Measurements from ENCODE around the gene VOPP1. TPM values are rescaled to one million over a fixed set of nuclear protein-coding genes. Genes with fewer than 3 reads are reported as not detected.

VOPP1 gene
- total and polyA plus RNA-seq, 2 donors (not counting 3 experiments of a cell fraction or from before 2014, with no cell fraction given): 85.6 to 154 TPM

- no peaks in the 10 kb centered on the region for H4K20me1 ChIP-seq (replicated peaks; ENCODE audit: control insufficient read depth, extremely low read depth, insufficient read depth, low read length)
- no peaks in the 10 kb centered on the region for H3K9me1 ChIP-seq (replicated peaks; ENCODE audit: control insufficient read depth, extremely low read depth, insufficient read depth, low read length)
- H3K4me3 ChIP-seq (replicated peaks in 1 of 3; ENCODE audit: insufficient read depth in 1 of 3, low read depth in 1 of 3, low read length in 3 of 3): no peak overlapping the region
- H3K79me2 ChIP-seq (ENCODE audit: control insufficient read depth, insufficient read depth, low read length): peaks cover 14% of the 10 kb centered on the region
- H3K27ac ChIP-seq (ENCODE audit: insufficient read depth, low read depth, low read length): no peak overlapping the region
- POLR2A ChIA-PET: no interaction called here
- peaks cover 10 to 22% of the 10 kb centered on the region in 2 experiments for H3K36me3 ChIP-seq (ENCODE audit: control insufficient read depth in 2 of 2, extremely low read depth in 1 of 2, insufficient read depth in 2 of 2, low read length in 2 of 2)
- DNase-seq (ENCODE audit: low read depth, low spot score) (no peak), FAIRE-seq (no peak)
- H3K4me1 ChIP-seq (ENCODE audit: control insufficient read depth, extremely low read depth, insufficient read depth, low read length): peaks cover 4% of the 10 kb centered on the region
- no peak overlapping the region for H3K9ac ChIP-seq (replicated peaks; ENCODE audit: extremely low read depth, insufficient read depth, low read length)
- no TSS peak for BruUV-seq (replicated peaks)
- no peaks in the 10 kb centered on the region for H3K27me3 ChIP-seq (ENCODE audit: control insufficient read depth in 2 of 2, insufficient read depth in 2 of 2, low read length in 2 of 2)
- TF ChIP-seq MYC (IDR thresholded peaks at IDR 0.05; ENCODE audit: low read depth, low read length) (no peak), POLR2AphosphoS5 (IDR thresholded peaks at IDR 0.05; ENCODE audit: insufficient read depth, low read depth, low read length) (no peak), GATA2 (IDR thresholded peaks at IDR 0.05; ENCODE audit: insufficient read depth, insufficient read length, low read depth, low read length) (no peak), FOS (IDR thresholded peaks at IDR 0.05; ENCODE audit: borderline replicate concordance, insufficient read depth, low read length) (no peak), MAX (IDR thresholded peaks at IDR 0.05; ENCODE audit: insufficient read depth, insufficient read length) (no peak), JUN (IDR thresholded peaks at IDR 0.05; ENCODE audit: borderline replicate concordance, insufficient read depth, insufficient read length, low read depth) (no peak), CTCF (IDR thresholded peaks at IDR 0.05; ENCODE audit: extremely low read depth in 1 of 2, insufficient read depth in 1 of 2, low read depth in 1 of 2, low read length in 2 of 2) (no peak), EZH2 (IDR thresholded peaks at IDR 0.05; ENCODE audit: borderline replicate concordance, low read depth, low read length, severe bottlenecking) (no peak), POLR2A (IDR thresholded peaks at IDR 0.05; ENCODE audit: low read depth, low read length) (no peak)
- no peak overlapping the region for H3K4me2 ChIP-seq (ENCODE audit: insufficient read depth, low read length)
- dilution Hi-C loops (cut with MboI; ENCODE audit: extremely low pct_ligation_motif_present, low sequenced_read_pairs) (no loop called here), intact Hi-C loops (cut with micrococcal nuclease) (no loop called here)
- no peaks in the 10 kb centered on the region for H3K9me3 ChIP-seq (replicated peaks; ENCODE audit: control insufficient read depth, insufficient read depth, low read length)
- H2AFZ ChIP-seq (ENCODE audit: low read depth, low read length): no peak overlapping the region
- CTCF ChIA-PET: no interaction called here
These were observed 59.6 kb downstream of the VOPP1 start for GRCh38 chr7:55512635-55513191.
